ENCODE results near the gene PSMD5. TPM values are rescaled to one million over a fixed set of nuclear protein-coding genes. Genes with fewer than 3 reads are reported as not detected.

Gene PSMD5
- total RNA-seq, 8 experiments from 2014 or later, result 14.8 to 50.8 (median 30.1) TPM

DNA sequence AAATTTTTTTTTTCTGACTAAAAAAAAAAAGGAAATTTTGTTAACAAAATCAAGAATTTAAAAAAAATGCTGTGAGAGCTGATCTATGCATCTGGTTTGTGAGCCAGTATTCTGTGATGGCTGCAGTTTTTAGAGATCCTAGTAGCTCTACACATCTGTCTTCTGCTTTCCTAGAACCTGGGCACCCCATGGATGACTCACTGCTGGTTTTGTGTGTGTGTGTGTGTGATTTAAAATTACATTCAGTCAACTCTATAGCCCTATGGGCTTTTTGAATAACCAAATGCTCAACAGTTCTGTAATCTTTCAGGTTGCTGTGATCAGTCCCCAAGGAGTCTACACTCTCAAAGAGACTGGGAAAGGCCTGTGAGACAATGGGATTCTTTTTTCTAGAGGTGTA lies 2.5 kb upstream of the PSMD5 start:
- no peak for ATAC-seq (replicated peaks in 6 of 8)
- H3K4me3 ChIP-seq, result no peak overlapping the region
- H3K27ac ChIP-seq, result no peak overlapping the region
- in situ Hi-C loops (cut with MboI; ENCODE audit: low pct_unique_long_range_greater_than_20kb in 2 of 9, low sequenced_read_pairs in 9 of 9, unreplicated experiment in 9 of 9), result no loop called here
- peaks cover 4 to 15% of the 10 kb centered on the region in 2 donors for H3K4me1 ChIP-seq (replicated peaks in 1 of 2)

GRCh38 chr9:120841930-120842684 lies 615 bp downstream of the PSMD5 start:
- H3K27ac ChIP-seq, result peak overlapping the region; percentile 96 to 97
- peak overlapping the region; percentile 52 to 78 (median 69) for H3K4me3 ChIP-seq
- peaks cover 12 to 18% of the 10 kb centered on the region in 2 donors for H3K4me1 ChIP-seq (replicated peaks in 1 of 2)
- ATAC-seq (replicated peaks in 6 of 8), result peak; percentile 3 to 17 (median 6)
- 0 to 29% (median 9%) methylated on average over 4 to 17 of the region's 18 CpGs; no CpG with 5 or more reads in 2 of the 10 experiments for WGBS, 10 experiments
- in situ Hi-C loops (cut with MboI; ENCODE audit: low pct_unique_long_range_greater_than_20kb in 2 of 9, low sequenced_read_pairs in 9 of 9, unreplicated experiment in 9 of 9), result no loop called here

DNA sequence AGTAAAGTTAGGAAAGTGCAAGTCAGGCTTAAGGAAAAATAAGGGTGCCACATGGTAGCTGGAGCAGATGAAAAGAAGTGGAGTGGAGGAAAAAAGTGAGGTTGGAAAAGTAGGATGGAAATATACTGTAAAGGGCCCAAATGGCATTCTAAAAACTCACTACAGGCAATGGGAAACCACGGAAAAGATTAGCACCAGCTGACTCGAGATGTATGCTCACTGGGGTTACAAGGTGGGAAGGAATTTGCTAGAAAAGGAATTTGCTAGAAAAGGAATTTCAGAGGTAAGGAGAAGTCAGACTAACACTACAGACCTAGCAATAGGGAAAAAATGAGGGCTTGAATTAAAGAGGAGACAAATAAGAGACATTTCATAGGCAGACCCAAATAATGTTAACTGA lies 3.6 kb downstream of the PSMD5 start:
- 17 to 100% (median 68%) methylated on average over 1 to 2 of the region's 2 CpGs; no CpG with 5 or more reads in 2 of the 10 experiments for WGBS, 10 experiments
- in situ Hi-C loops (cut with MboI; ENCODE audit: low pct_unique_long_range_greater_than_20kb in 2 of 9, low sequenced_read_pairs in 9 of 9, unreplicated experiment in 9 of 9), result no loop called here
- Histone ChIP-seq H3K4me1 (replicated peaks in 1 of 2) (peaks cover 12 to 18% of the 10 kb centered on the region in 2 donors), H3K4me3 (no peak overlapping the region), H3K27ac (no peak overlapping the region)
- no peak for ATAC-seq (replicated peaks in 6 of 8)

- in situ Hi-C loops (cut with MboI; ENCODE audit: low pct_unique_long_range_greater_than_20kb in 2 of 9, low sequenced_read_pairs in 9 of 9, unreplicated experiment in 9 of 9), result no loop called here
- H3K4me1 ChIP-seq (replicated peaks in 1 of 2), result peaks cover 11 to 12% of the 10 kb centered on the region in 2 donors
- no peak for ATAC-seq (replicated peaks in 6 of 8)
- no peak overlapping the region for H3K4me3 ChIP-seq
- WGBS, 10 experiments, result 64 to 100% (median 89%) methylated on average over 2 to 3 of the region's 3 CpGs; no CpG with 5 or more reads in 4 of the 10 experiments
- no peak overlapping the region for H3K27ac ChIP-seq
Observed at GRCh38 chr9:120837921-120838320, 4.8 kb downstream of the PSMD5 start.

DNA sequence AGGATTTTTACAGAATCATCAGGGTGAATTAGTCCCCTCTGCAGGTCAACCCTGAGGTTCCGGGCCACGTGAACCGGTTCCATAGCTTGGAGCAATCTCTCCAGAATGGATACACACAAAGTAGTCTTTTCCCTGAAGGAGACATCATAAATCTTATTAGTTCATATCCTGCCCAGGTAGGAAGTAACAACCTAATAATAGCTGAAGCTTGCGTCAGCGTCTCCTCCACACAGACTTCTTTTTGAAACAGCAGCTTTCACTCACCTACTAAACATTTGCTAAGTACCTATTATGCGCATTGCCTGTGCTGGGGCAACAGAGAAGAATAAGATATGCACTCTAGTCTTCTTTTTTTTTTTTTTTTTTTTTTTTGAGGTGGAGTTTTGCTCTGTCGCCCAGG lies 9.4 kb downstream of the PSMD5 start:
- in situ Hi-C loops (cut with MboI; ENCODE audit: low pct_unique_long_range_greater_than_20kb in 2 of 9, low sequenced_read_pairs in 9 of 9, unreplicated experiment in 9 of 9), result no loop called here
- Histone ChIP-seq H3K4me3 (no peak overlapping the region), H3K27ac (peak overlapping the region in 1 of 2 donors; percentile 55), H3K4me1 (replicated peaks in 1 of 2) (peaks cover 0 to under 1% of the 10 kb centered on the region in 2 donors)
- ATAC-seq (replicated peaks in 6 of 8), result peak in 6 of 8 experiments; percentile 15 to 70 (median 28)
- whole genome bisulfite sequencing, 10 experiments, result 72 to 100% (median 85%) methylated on average over 1 to 6 of the region's 7 CpGs; no CpG with 5 or more reads in 3 of the 10 experiments

- ATAC-seq (replicated peaks in 6 of 8), result peak in 4 of 8 experiments; percentile 33 to 90 (median 64)
Observed at GRCh38 chr9:120832807-120833206, 9.9 kb downstream of the PSMD5 start.

DNA sequence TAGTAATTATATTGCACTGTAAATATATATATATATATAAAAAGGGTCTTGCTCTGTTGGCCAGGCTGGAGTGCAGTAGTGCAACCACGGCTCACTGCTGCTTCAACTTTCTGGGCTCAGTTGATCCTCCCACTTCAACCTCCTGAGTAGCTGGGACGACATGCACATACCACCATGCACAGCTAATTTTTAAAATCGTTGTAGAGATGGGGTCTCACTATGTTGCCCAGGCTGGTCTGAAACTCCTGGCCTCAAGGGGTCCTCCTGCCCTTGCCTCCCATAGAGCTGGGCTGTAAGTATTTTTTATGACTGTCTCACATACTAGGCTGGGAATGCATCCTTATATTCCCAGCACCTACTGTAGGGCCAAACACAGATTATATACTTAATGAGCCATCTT lies 11.9 kb downstream of the PSMD5 start:
- no peak overlapping the region for H3K4me3 ChIP-seq
- no peak for ATAC-seq (replicated peaks in 6 of 8)
- no peak overlapping the region for H3K27ac ChIP-seq
- no peaks in the 10 kb centered on the region for H3K4me1 ChIP-seq (replicated peaks in 1 of 2)
- 88 to 100% (median 100%) methylated on average over 1 to 3 of the region's 3 CpGs; no CpG with 5 or more reads in 5 of the 10 experiments for WGBS, 10 experiments
- in situ Hi-C loops (cut with MboI; ENCODE audit: low pct_unique_long_range_greater_than_20kb in 2 of 9, low sequenced_read_pairs in 9 of 9, unreplicated experiment in 9 of 9), result no loop called here

More at GRCh38 chr9:120832807-120833206, 9.9 kb downstream of the PSMD5 start:
- H3K4me3 ChIP-seq, result no peak overlapping the region
- H3K27ac ChIP-seq, result no peak overlapping the region
- H3K4me1 ChIP-seq (replicated peaks in 1 of 2), result no peaks in the 10 kb centered on the region
- in situ Hi-C loops (cut with MboI; ENCODE audit: low pct_unique_long_range_greater_than_20kb in 2 of 9, low sequenced_read_pairs in 9 of 9, unreplicated experiment in 9 of 9), result no loop called here

- ATAC-seq (replicated peaks in 6 of 8), result no peak
- H3K4me3 ChIP-seq, result no peak overlapping the region
- 53 to 100% (median 92%) methylated on average over 2 to 3 of the region's 3 CpGs; no CpG with 5 or more reads in 2 of the 10 experiments for WGBS, 10 experiments
- no peak overlapping the region for H3K27ac ChIP-seq
- H3K4me1 ChIP-seq (replicated peaks in 1 of 2), result no peaks in the 10 kb centered on the region
- in situ Hi-C loops (cut with MboI; ENCODE audit: low pct_unique_long_range_greater_than_20kb in 2 of 9, low sequenced_read_pairs in 9 of 9, unreplicated experiment in 9 of 9), result no loop called here
Observed at GRCh38 chr9:120830151-120830550, 12.6 kb downstream of the PSMD5 start.

DNA sequence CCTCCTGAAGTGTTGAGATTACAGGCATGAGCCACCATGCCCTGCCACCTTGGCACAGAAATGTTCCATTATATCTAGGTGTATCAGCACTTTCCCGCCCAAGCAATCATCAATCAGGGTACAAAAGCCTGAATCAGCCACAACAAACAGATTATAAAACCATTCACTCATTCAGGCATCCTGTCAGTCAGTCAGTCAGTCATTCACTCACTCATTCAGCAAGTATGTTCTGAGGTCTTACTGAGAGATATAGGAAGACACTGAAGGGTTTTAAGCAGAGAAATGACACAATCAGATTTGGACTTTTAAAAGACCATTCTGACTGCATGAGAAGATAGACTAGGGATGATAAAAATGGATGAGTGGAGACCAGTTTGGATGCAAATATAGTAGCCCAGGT lies 13.1 kb downstream of the PSMD5 start:
- in situ Hi-C loops (cut with MboI; ENCODE audit: low pct_unique_long_range_greater_than_20kb in 2 of 9, low sequenced_read_pairs in 9 of 9, unreplicated experiment in 9 of 9), result no loop called here
- no peaks in the 10 kb centered on the region for H3K4me1 ChIP-seq (replicated peaks in 1 of 2)
- ATAC-seq (replicated peaks in 6 of 8), result no peak
- H3K4me3 ChIP-seq, result no peak overlapping the region
- WGBS, 10 experiments, result 100% methylated on average over 1 of the region's 1 CpG; no CpG with 5 or more reads in 7 of the 10 experiments
- no peak overlapping the region for H3K27ac ChIP-seq

DNA sequence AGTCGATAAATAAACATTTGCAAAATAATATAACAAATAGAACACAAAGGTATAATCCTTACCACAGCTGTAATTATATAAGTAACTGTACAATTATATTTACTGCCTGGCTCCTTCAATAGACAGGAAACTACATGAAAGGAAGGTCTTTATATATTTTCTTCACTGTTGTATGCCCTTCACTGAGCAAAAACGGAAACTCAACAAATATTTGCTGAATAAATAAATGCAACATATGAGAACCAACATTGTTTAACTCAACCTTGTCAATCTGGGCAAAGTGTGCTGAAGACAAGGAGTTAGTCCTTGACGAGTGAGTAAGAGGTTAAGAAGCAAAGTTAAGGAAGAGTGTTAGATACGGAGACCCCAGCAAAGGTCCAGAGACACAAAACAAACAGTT lies 22.6 kb downstream of the PSMD5 start:
- 83 to 100% (median 93%) methylated on average over 1 to 4 of the region's 4 CpGs for WGBS, 10 experiments
- Histone ChIP-seq H3K4me3 (no peak overlapping the region), H3K27ac (no peak overlapping the region), H3K4me1 (replicated peaks in 1 of 2) (no peaks in the 10 kb centered on the region)
- in situ Hi-C loops (cut with MboI; ENCODE audit: low pct_unique_long_range_greater_than_20kb in 2 of 9, low sequenced_read_pairs in 9 of 9, unreplicated experiment in 9 of 9), result no loop called here
- no peak for ATAC-seq (replicated peaks in 6 of 8)

DNA sequence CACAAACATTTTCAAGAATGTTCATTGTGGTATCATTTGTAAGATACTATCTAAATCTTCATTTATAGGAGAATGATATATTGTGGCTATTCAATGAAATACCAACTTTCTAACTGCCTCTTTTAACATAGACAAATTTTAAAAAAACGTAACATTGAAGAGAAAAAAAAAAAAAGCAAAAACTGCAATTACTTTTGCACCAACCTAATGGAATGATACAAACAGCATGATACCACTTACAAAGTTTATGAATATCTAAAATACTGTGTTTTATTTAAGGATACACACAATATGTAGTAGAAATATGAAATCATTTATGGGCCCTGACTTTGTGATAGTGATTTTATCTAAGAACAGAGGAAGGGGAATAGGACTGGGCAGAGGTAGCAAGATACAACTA lies 24.1 kb downstream of the PSMD5 start:
- H3K4me1 ChIP-seq (replicated peaks in 1 of 2), result no peaks in the 10 kb centered on the region
- H3K27ac ChIP-seq, result no peak overlapping the region
- WGBS, 10 experiments, result 67 to 100% (median 100%) methylated on average over 1 of the region's 1 CpG; no CpG with 5 or more reads in 1 of the 10 experiments
- no peak overlapping the region for H3K4me3 ChIP-seq
- in situ Hi-C loops (cut with MboI; ENCODE audit: low pct_unique_long_range_greater_than_20kb in 2 of 9, low sequenced_read_pairs in 9 of 9, unreplicated experiment in 9 of 9), result no loop called here
- ATAC-seq (replicated peaks in 6 of 8), result no peak

DNA sequence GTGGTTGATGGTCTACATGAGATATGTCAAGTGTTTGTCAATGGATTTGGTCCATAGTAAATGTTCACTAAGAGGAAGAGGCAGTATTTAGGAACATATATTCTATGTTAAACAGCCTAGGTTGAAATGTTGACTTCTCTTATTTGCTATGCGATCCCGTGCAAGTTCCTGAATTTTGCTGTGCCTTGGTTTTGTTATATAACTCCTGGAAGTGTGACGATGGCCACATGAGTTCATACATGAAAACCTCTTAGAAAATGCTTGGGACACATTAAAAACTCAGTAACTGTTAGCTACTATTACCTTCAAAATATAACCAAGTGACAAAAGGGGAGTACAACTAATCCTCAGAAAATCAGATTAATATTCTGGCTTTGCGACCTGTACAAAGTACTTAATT lies 27.6 kb downstream of the PSMD5 start:
- WGBS, 10 experiments, result 90 to 100% (median 99%) methylated on average over 1 to 4 of the region's 4 CpGs
- in situ Hi-C loops (cut with MboI; ENCODE audit: low pct_unique_long_range_greater_than_20kb in 2 of 9, low sequenced_read_pairs in 9 of 9, unreplicated experiment in 9 of 9), result no loop called here
- ATAC-seq (replicated peaks in 6 of 8), result no peak
- H3K4me3 ChIP-seq, result no peak overlapping the region
- no peaks in the 10 kb centered on the region for H3K4me1 ChIP-seq (replicated peaks in 1 of 2)
- no peak overlapping the region for H3K27ac ChIP-seq

GRCh38 chr9:120808931-120809330 lies 33.8 kb downstream of the PSMD5 start:
- Histone ChIP-seq H3K4me1 (replicated peaks in 1 of 2) (no peaks in the 10 kb centered on the region), H3K27ac (no peak overlapping the region), H3K4me3 (no peak overlapping the region)
- in situ Hi-C loops (cut with MboI; ENCODE audit: low pct_unique_long_range_greater_than_20kb in 2 of 9, low sequenced_read_pairs in 9 of 9, unreplicated experiment in 9 of 9), result no loop called here
- no peak for ATAC-seq (replicated peaks in 6 of 8)

All from motor neuron (in vitro differentiated cells).